Stimulated activated CD4-positive, alpha-beta T cell treated with anti-CD3 and anti-CD28 coated beads, Interleukin-12 subunit alpha, Interleukin-12 subunit beta, amount 100 ng/mL, for 48 hours (primary cell): Measurements from ENCODE around the gene KLK1.
"Not testable (repeated sequence)": the region's sequence is repeated elsewhere in the genome, so short reads cannot be mapped to it uniquely, and the experiment has no call there.

Source experiments
- DNase-seq, 3 donors: peaks; one replicate each; pipeline ENCODE4 v3.0.0-alpha.2; 2020; ENCODE audit warnings: low read depth in 2 of 3, low spot score in 1 of 3

KLK1 gene

DNA sequence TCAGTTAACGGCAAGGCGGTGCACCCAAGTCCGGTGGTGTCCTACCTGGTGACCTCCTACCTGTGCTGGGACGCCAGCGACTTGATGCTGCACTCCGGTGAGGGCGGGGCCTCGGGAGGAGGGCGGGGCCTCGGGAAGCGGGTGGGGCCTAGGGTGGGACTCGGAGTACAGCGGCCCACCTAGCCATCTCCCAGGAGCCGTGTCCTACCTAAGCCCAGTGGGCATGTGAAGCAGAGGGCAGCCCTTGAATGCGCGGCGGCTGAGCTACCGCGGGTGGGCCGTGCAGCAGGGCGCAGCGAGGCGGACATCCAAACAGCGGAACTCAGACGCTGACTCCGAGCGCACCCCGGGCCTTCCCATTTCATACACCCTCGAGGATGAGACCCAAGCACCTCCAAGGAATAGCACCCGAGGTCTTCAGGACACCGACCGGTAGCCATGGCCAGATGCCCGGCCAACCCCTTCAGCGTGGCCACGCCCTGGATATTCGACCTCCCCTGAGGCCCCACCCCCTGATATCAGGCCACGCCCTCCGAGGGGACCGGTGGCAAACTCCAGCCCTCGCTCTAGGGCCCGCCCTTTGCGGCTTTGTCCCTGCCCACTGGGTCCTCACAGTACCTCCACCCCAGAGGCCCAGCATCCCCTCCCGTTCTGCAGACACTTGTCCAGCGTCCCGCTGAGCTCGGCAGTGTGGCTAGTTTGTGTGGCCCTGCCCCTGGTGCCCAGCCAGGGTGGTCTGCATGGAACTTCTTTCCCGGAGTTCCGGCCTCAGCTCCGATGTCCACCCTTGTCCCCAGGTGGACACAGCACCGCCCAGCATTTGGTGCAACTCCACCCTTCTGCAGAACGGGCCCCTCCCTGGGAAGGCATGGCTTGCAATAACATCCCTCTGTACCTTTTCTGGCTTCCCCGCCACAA is 5.4 kb downstream of the KLK1 start:
- DNase-seq: peak in 1 of 3 donors; percentile 61

DNA sequence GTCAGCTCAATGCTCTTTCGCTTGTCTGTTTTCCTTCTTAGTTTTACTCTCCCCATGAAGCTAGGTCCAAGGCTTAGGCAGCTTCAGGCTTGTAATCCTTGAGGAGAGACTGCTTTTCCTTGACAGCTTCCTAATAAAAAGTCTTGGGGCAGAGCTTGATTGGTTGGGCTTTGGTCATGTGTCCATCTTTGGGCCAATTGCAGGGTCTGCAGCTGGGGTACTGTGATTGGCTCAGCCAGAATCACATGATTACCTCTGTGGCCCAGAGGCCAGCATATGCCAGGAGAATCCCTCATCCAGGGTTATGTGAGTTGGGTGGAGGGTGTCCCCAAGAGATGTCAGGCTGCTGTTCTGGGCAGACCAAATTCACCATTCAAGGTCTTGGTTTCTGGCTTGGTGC is 8.1 kb downstream of the KLK1 start:
- no peak for DNase-seq

DNA sequence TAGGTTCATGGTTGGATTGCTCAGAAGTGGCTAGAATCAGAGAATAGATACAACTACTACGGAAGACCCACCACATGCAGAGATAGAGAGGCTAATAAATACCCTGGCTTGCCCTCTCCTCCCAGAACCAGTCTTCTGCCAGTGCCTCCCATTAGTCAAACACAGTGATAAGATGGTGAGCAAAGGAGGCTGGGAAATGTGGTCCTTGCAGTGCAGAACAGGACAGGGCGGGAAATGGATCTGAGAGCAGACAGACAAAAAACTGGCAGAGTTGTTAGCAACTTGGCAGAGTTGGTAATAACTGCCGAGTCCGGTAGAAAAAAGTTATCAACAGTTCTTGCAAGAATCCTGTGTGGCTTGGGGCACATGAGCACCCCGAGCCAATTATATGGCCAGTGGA is 8.7 kb downstream of the KLK1 start:
- DNase-seq: no peak

DNA sequence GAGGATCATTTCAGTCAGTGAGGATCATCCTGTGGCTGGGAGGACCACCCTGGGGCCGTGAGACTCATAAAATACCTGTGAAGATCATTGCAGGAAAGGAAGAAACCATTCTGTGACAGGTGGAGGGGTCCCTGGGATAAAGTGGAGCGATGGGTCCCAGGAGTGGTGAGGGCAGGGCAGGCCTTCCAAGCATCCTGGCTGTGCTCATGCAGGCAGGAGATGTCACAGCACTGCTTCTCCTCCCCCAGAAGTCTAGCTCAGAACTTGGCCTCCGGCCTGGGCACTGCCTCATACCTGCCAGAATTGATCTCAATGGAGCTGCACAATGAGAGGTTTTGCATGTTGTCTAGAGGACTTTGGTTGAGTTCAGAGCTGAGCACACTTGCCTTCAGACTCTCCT is 11.1 kb downstream of the KLK1 start:
- no peak for DNase-seq

DNA sequence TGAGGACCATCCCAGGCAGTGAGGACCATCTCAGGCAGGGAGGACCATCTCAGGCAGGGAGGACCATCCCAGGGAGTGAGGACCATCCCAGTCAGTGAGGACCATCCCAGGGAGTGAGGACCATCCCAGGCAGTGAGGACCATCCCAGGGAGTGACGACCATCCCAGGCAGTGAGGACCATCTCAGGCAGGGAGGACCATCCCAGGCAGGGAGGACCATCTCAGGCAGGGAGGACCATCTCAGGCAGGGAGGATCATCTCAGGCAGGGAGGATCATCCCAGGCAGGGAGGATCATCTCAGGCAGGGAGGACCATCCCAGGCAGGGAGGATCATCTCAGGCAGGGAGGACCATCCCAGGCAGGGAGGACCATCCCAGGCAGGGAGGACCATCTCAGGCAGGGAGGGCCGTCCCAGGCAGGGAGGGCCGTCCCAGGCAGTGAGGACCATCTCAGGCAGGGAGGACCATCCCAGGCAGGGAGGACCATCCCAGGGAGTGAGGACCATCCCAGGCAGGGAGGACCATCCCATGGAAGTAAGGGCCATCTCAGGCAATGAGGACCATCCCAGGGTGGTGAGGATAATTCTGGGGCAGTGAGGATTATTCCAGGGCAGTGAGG is 11.9 kb downstream of the KLK1 start:
- not testable (repeated sequence) for DNase-seq

DNA sequence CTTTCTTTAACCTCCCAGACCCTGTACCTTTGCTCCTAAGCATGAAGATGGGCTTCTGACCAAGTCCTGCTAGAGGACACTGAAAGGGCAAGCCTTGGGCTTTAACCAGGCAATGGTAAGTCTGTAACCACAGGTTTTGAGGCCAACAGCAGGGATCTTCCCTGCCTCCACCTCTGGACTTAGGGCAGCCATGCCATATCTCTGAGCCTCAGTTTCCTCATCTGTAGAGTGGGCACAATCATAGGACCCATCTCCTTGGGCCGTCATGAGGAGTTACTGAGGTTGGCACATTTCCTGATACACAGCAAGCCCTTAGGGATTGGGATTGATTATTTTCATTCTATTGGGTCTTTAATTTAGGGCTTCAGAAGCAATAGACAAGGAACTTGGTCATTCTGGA is 14.7 kb downstream of the KLK1 start:
- no peak for DNase-seq

DNA sequence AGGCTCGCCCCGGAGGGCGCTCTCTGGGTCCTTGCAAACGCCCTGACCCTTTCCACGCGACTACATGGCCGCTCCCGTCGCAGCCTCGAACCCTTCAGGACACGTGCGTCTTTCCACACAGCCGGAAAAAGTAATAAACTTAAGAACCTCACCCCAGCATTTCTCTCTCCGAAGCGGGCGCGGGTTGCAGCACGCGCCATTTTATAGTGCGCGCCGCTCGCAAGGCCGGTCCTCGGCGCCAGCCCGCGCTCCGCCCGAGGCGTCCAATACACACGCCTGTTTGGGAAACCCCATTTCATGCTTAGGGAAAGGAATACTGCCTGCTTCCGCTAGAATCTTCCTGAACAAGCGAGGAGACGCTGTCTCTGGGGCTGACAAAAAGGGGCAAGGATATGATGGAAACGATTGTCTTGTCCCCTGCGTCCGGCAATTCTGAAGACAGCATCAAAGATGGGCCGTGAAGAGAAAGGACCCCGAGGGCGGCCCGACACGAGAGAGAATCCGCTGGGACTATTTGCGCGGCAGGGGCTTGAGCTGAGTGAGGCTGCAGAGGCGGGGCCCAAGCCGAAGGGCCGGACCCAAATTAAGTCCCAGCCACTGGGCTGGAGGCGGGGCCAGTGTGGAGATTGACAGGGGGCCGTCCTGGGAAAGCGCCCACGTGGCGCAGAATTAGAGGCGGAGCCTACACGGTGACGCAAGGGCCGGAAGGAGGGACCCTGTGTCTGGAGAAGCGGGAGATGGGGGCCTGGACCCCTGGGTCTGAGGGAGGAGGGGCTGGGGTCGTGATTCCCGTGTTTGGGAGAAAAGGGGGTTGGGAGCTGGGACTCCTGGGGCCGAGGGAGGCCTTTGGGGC is 18.9 kb downstream of the KLK1 start:
- peak; percentile 95 to 98 (median 98) for DNase-seq

DNA sequence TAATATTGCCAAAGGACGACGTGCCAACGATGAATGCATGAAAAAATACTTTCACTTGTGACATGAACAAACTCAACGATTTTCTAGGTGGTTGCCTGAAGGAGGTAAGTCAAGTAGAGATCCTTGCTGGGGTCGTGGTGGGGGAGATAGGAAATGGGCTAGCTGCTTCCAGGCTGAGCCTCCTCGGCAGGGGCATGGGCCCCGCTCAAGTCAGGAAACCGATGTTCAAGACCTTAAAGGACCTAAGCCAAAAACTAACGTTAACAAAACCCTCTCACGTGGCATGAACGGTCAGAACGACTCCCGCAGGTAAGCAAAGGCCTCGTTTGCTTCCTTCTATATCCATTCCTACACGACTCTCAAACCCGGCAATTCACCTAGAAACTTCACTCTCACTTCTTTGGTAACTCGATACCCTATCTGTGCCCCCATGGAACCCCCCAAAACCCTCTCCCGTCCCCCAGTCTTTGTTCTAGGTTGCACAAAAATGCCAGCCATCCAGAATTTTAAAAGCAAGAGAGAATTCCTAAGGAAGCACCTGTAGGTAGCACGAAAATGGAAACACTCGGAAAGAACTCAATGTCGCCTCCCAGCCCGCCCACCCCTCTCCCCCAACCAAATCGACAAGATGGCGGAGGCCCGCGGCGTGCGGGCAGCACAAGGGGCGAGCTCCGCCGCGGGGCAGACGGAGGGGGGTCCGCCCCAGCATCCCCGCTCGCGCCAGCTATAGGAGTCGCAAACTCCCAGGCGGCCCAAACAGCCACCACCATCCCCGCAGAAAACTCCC is 19.8 kb downstream of the KLK1 start:
- DNase-seq: no peak

DNA sequence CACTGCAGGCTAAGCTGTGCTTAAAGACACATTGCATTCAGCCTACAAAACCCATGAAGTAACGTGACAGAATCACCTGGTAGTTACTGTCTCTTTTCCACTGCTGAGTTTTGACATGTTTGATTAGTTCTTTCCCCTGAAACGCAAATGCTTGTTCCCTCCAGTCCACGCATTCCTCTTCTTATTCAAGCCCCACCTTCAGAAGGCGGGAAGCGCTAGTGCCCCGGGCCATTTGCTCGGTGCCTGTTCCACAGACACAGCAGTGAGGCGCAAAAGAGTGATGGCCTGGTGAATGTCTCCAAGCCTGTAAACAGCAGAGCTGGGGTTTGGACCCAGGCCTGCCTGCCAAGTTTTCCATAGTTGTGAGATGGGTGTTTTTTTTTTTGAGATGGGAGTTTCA is 22.5 kb downstream of the KLK1 start:
- DNase-seq: no peak

DNA sequence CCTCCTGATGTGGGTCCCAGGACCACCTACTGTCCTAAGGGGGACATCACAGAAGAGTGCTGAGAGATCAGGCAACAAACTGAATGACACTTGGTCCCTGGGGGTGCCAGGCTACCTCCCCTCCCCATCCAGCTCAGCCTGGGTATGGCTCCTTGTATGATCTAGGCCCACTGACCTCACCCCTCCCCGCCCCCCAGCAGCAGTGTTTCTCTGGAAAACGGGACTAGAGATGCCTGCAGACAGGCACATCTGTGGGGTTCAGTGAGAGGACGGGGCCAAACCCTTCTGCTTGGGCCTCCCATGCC is 24.1 kb downstream of the KLK1 start:
- DNase-seq: no peak

DNA sequence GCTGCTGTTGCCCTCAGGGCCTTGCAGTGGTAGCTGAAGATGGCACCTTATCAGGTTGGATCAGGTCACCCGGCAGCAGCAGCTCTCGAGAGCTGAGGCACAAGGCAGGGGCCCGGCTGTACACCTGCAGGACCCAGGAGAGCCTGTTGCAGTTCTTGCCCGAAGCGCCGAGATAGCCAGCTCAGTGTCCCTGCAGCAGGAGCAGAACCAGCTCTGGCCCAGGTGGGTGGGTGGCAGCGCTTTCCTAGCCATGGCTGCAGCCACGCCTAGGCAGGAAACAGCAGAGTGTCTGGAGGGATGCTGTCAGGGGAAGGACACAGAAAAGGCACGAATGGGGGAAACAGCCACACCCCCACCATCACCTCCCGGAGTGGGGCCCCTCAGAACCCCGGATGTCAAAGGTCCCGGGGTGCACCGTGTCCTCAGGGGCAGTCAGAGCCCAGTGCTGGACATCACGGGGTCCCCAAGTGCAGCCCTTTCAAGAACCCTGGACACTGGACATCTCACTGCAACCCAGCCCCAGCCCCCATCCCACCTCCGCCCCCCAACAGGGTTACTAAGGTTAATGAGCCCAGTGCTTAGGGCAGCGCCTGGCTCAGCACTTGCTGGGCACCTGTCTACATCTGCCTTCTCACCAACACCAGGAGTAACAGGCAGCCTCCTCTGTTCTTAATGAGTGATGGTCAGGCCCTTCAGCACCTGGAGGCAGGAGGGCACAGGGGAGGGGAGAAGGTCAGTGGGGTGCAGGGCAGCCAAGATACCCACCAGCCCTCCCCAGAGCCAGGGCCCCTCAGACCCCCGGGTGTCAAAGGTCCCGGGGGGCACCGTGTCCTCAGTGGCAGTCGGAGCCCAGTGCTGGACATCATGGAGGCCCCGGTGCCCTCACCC is 24.7 kb downstream of the KLK1 start:
- DNase-seq: no peak

DNA sequence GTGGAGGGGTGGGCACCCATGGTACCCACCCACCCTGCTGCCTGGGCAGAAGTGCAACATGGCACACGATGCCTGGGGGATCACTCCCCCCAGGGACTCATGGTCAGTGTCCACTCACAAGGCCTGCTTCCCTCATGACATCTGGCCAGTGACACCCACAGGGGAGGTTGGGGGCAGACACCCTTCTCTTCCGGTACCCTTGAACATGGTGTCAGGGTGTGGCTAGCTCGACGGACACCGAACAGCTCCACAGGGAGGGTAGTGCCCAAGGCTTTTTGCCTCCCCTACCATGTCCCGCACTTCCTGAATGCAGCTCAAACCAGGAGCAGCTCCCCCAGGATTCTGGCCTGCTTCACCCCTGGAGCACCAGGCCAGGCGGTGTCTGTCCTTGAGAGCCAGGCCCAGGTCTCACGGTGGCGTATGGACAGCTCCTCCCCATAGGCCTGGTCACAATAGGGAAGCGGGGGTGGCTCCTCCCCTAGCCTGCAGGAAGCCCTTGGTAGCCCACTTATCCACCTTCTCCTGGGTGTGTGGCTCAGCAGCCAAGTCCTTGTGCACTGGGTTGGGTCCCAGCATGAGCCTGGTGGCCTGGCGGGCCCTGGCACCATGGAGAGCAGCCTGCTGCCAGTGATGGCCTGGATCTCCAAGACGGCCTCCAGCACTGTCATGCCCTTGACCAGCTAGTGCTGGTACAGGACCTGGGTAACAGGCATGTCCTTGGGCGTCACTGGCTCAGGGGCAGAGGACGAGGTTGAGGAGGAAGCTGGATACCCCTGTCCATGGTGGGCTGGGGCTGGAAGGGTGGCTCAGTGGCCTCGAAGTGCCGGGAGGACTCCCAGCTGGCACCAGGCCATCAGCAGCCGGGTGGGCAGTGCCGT is 25.6 kb downstream of the KLK1 start:
- no peak for DNase-seq

DNA sequence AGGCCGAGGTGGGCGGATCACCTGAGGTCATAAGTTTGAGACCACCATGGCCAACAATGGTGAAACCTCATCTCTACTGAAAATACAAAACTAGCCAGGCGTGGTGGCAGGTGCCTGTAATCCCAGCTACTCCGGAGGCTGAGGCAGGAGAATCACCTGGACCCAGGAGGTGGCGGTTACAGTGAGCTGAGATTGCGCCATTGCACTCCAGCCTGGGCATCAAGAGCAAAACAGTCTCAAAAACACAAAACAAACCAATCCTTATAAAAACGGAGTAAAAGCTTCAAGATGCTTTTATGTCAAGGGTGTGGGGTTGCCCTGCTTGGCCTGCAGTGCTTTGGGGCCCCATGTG is 26.2 kb downstream of the KLK1 start:
- no peak for DNase-seq

DNA sequence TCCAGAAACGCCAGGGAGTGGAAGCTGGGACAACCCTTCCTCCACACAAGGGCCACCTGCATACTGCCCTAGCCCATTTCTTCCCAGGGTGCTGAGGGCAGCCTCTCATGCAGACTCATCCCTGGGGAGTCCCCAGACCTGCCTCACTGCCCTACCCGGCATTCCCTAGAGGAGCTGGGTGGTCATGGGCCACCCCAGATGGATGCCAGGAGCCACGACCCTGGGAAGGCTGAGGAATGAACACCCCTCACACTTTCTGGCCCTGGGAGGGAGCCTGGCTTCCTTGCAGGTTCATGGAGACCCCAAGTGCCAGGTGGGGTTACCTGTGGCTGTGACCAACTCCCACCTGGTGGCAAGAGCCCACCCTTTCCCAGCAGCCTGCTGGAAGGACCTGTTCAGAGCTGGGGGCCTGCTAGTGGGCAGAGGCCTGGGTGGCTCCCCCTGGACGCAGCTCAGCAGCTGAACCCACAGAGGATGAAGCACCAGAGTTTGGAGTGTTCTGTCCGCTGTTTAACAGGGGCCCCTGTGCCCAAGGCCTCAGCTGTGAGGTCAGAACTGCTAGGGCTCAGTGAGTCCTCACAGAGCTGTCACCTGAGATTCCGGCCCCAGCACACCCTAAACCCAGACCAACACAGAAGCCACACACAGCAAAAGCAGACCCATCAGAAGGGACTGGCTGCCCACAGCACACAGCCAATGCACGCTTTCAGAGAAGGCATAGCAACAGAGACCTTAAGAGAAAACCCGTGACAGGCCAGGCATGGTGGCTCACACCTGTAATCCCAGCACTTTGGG is 26.8 kb downstream of the KLK1 start:
- DNase-seq: no peak

DNA sequence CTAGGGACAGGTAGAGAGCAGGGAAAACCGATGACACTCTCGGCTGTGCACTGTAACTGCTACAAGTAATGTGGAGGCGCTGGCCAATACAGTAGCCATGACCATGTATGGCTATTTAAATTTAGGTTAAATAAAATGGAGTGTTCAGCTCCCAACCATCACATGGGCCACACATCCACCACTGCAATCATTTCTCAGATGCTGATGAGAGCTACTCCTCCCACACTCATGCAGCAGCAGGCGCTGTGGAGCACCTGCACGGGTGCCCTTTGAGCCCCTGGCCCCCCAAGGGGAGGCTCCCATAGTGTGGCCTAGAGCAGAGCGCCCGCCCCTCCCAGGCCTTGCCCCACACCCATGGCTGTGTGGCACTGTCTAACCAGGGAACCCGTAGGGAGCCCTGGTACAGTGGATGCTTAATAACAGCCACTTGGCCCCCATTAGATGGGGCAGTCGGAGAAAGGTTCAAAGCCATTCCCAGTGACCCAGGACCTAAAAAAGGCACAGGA is 27.4 kb downstream of the KLK1 start:
- no peak for DNase-seq

DNA sequence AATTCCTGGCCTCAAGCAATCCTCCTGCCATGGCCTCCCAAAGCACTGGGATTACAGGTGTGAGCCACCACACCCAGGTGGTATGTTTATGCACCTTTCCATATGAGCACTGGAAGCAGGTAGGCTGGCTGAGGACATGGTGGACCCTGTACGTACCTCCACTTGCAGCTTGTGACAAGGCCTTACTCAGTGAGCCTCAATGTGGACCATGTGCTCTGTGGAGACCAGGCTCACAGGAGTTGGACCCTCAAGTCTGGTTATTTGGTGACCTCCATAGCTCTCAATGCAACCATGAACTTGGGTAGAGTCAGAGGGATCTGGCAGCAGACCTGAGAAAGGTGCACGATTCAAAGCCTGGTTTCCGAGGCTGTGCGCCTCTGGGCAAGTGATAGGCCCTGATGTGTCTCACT is 27.9 kb downstream of the KLK1 start:
- DNase-seq: no peak

DNA sequence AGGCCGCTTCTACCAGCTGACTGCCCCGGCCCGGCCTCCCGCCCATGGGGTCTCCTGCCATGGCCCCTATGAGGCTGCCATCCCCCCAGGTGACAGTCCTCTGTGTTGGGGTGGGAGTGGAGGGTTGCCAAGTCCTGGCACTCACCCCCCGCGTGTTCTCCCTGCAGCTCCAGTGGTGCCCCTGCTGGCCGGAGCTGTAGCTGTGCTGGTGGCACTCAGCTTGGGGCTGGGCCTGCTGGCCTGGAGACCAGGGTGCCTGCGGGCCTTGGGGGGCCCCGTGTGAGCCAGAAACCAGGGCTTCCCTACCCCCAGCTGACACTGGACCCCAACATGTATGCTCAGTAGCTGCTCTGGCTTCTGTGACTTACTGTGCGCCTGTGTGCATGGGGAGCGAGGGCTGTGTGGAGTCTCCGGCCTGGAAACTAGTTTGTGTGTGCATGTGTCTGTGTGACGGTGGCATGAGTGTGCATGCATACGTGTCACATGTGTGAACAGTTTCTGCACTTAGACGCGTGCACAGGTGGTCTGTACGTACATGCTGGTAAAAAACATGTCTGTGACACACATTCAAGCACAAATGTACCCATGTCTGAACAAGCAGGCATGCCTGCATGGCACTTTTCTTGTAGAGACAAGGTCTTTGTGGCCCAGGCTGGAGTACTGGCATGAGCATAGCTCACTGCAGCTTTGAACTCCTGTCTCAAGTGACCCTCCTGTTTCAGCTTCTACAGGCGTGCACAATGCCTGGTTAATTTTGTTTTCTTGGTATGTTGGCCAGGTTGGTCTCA is 28.5 kb downstream of the KLK1 start:
- DNase-seq: no peak
